ENCODE measurements around the gene TUBB2B. TPM values are rescaled to one million over a fixed set of nuclear protein-coding genes. Genes with fewer than 3 reads are reported as not detected.

Gene TUBB2B
- total and polyA plus RNA-seq, 2 donors (not counting 3 experiments of a cell fraction or from before 2014, with no cell fraction given): 5.1 to 8.3 TPM

DNA sequence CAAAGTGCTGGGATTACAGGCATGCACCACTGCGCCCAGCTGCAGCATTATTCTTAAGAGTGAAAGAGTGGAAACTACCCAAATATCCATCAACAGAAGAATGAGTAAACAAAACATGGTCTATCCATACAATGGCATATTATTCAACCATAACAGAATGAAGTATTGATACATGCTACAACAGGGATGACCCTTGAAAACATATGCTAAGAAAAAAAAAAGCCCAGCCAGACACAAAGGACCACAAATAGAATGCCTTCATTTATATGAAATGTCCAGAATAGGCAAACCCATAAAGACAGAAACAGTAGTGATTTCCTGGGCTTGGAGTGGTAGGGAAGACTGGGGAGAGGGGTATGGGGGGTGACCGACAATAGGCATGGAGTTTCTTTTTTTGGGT, 7.1 kb downstream of the TUBB2B start:
- DNase-seq (ENCODE audit: low read depth, low spot score) (no peak), FAIRE-seq (no peak)
- no peaks in the 10 kb centered on the region for H3K9me1 ChIP-seq (replicated peaks; ENCODE audit: control insufficient read depth, extremely low read depth, insufficient read depth, low read length)
- ChIA-PET CTCF (no interaction called here), POLR2A (no interaction called here)
- no peak overlapping the region for H3K4me3 ChIP-seq (replicated peaks in 1 of 3; ENCODE audit: insufficient read depth in 1 of 3, low read depth in 1 of 3, low read length in 3 of 3)
- intact Hi-C loops (cut with micrococcal nuclease): no loop called here
- no peak overlapping the region for H3K4me2 ChIP-seq (ENCODE audit: insufficient read depth, low read length)
- H2AFZ ChIP-seq (ENCODE audit: low read depth, low read length): no peak overlapping the region
- H3K36me3 ChIP-seq (ENCODE audit: control insufficient read depth in 2 of 2, extremely low read depth in 1 of 2, insufficient read depth in 2 of 2, low read length in 2 of 2): no peaks in the 10 kb centered on the region
- no peaks in the 10 kb centered on the region for H3K4me1 ChIP-seq (ENCODE audit: control insufficient read depth, extremely low read depth, insufficient read depth, low read length)
- no peak overlapping the region for H3K27ac ChIP-seq (ENCODE audit: insufficient read depth, low read depth, low read length)
- no TSS peak for BruUV-seq (replicated peaks)
- dilution Hi-C loops (cut with MboI; ENCODE audit: extremely low pct_ligation_motif_present, low sequenced_read_pairs): no loop called here
- no peak for TF ChIP-seq JUN (IDR thresholded peaks at IDR 0.05; ENCODE audit: borderline replicate concordance, insufficient read depth, insufficient read length, low read depth)
- no peak for TF ChIP-seq GATA2 (IDR thresholded peaks at IDR 0.05; ENCODE audit: insufficient read depth, insufficient read length, low read depth, low read length)
- TF ChIP-seq MYC (IDR thresholded peaks at IDR 0.05; ENCODE audit: low read depth, low read length): no peak
- no peak for TF ChIP-seq POLR2A (IDR thresholded peaks at IDR 0.05; ENCODE audit: low read depth, low read length)
- TF ChIP-seq FOS (IDR thresholded peaks at IDR 0.05; ENCODE audit: borderline replicate concordance, insufficient read depth, low read length): no peak
- TF ChIP-seq, protein P1, sequence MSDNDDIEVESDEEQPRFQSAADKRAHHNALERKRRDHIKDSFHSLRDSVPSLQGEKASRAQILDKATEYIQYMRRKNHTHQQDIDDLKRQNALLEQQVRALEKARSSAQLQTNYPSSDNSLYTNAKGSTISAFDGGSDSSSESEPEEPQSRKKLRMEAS (IDR thresholded peaks at IDR 0.05; ENCODE audit: insufficient read depth, insufficient read length): no peak
- TF ChIP-seq EZH2 (IDR thresholded peaks at IDR 0.05; ENCODE audit: borderline replicate concordance, low read depth, low read length, severe bottlenecking): no peak
- TF ChIP-seq, protein P2, sequence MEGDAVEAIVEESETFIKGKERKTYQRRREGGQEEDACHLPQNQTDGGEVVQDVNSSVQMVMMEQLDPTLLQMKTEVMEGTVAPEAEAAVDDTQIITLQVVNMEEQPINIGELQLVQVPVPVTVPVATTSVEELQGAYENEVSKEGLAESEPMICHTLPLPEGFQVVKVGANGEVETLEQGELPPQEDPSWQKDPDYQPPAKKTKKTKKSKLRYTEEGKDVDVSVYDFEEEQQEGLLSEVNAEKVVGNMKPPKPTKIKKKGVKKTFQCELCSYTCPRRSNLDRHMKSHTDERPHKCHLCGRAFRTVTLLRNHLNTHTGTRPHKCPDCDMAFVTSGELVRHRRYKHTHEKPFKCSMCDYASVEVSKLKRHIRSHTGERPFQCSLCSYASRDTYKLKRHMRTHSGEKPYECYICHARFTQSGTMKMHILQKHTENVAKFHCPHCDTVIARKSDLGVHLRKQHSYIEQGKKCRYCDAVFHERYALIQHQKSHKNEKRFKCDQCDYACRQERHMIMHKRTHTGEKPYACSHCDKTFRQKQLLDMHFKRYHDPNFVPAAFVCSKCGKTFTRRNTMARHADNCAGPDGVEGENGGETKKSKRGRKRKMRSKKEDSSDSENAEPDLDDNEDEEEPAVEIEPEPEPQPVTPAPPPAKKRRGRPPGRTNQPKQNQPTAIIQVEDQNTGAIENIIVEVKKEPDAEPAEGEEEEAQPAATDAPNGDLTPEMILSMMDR (IDR thresholded peaks at IDR 0.05; ENCODE audit: extremely low read depth in 1 of 2, insufficient read depth in 1 of 2, low read depth in 1 of 2, low read length in 2 of 2): no peak
- no peak for TF ChIP-seq POLR2AphosphoS5 (IDR thresholded peaks at IDR 0.05; ENCODE audit: insufficient read depth, low read depth, low read length)
- H3K9me3 ChIP-seq (replicated peaks; ENCODE audit: control insufficient read depth, insufficient read depth, low read length): no peaks in the 10 kb centered on the region
- no peaks in the 10 kb centered on the region for H4K20me1 ChIP-seq (replicated peaks; ENCODE audit: control insufficient read depth, extremely low read depth, insufficient read depth, low read length)
- no peaks in the 10 kb centered on the region for H3K79me2 ChIP-seq (ENCODE audit: control insufficient read depth, insufficient read depth, low read length)
- H3K27me3 ChIP-seq (ENCODE audit: control insufficient read depth in 2 of 2, insufficient read depth in 2 of 2, low read length in 2 of 2): peaks cover 35 to 36% of the 10 kb centered on the region in 2 experiments
- no peak overlapping the region for H3K9ac ChIP-seq (replicated peaks; ENCODE audit: extremely low read depth, insufficient read depth, low read length)
